GM19240 (cell line): ENCODE results near the gene STAT4.

Experiments used
- DNase-seq: peaks from one replicate; pipeline ENCODE4 v3.0.0; 2011; ENCODE audit warnings: low spot score; ENCODE audit not compliant: insufficient read length

Gene STAT4

GRCh38 chr2:191086706-191087105, 64.1 kb downstream of the STAT4 start:
- no peak for DNase-seq

GRCh38 chr2:191083540-191083939, 67.3 kb downstream of the STAT4 start:
- no peak for DNase-seq

GRCh38 chr2:191082321-191082720, 68.5 kb downstream of the STAT4 start:
- no peak for DNase-seq

DNA sequence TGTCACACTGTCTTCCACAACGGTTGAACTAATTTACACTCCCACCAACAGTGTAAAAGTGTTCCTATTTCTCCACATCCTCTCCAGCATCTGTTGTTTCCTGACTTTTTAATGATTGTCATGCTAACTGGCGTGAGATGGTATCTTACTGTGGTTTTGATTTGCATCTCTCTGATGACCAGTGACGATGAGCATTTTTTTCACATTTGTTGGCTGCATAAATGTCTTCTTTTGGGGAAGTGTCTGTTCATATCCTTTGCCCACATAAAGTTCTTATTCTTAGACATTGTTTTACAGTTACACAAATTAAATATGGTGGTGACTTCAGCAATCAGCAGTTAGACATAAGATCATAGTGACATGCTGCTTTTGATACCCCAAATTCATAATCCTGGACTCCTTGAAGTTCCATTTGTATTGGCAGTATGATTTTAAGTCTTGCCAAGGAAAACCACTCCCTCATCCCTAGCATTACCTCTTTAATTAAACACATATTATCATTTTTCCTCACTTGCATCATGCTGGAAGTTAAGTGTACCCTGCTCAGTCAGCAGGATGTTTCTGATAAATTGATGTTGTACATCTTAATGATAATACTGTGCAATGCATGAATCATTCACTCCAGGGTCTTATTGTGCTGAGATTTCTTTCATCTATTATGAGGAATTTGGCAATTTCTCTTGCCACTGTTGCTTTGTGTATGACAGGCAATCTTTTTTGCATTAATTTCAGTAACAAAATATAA, 69.2 kb downstream of the STAT4 start:
- no peak for DNase-seq

DNA sequence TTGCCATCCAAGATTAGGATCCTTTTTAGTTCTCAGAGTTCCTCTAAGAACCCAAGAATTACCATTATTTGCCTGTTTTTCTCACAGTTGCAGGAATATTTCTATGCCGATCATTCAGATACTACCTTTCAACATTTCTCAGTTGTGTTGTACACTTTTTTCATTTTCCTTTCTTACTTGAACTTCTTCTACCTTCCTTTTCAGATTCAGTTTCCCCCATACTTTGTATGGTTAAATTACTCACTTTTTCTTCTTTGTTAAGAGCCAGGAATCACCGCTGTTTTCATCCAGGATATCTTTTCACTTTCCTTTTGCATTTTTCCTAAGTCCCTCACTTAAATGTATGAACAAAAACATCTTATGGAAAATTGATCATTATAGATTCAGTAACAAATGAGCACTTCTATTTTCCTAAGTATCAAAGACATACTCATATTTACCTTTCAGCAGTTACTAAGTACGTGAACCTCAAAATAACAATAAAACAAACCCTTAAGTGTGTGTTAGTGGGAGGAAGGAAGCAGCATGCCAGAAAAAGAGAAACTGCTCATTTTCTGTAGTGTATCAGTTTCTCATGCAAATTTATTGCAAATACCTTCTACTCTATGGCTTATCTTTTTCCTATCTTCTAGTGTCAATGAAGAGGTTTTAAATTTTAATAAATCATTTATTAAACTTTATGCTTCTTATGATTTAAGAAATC, 72.5 kb downstream of the STAT4 start:
- DNase-seq: no peak

DNA sequence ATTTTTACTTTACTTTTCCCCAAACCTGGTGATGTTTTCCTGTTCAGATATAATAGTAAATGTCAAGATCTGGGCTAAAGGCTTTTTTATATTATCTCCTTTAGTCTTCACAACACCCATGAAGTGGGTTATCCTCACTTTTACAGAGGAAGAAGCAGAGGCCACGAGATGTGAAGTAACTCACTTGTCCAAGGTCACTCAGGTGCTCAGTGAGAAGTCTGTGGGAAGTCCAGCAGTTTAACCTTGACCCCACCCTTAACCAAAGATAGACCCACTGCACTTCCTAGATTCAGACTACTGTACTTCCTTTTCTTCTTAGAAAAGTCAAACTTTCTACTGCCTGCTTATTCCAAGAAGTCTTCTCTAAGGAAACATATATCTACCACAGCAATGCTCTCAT, 80.5 kb downstream of the STAT4 start:
- DNase-seq: no peak

DNA sequence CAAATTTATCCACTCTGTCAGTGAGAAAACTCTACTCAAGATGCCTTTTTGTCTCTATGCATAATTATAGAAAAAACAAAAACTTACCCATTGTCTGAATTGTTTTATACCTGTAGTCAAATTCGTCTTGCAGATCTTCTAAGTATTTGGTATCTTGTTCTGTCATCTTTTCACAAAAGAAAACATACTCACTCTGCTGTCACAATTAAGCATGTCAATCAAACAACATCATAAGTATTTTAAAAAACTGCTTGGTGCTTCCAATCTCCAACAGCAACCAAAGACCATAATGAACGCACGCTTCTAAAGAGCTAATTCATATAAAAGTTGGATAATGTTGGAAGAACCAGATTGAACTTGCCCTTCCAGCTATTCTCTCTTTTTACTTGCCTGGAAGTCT, 81.2 kb downstream of the STAT4 start:
- no peak for DNase-seq

- no peak for DNase-seq
These were observed 83.9 kb downstream of the STAT4 start for GRCh38 chr2:191066919-191067233.

GRCh38 chr2:191066197-191066918, 84.4 kb downstream of the STAT4 start:
- DNase-seq: no peak

- no peak for DNase-seq
These were observed 85.0 kb downstream of the STAT4 start for GRCh38 chr2:191065785-191066184.

DNA sequence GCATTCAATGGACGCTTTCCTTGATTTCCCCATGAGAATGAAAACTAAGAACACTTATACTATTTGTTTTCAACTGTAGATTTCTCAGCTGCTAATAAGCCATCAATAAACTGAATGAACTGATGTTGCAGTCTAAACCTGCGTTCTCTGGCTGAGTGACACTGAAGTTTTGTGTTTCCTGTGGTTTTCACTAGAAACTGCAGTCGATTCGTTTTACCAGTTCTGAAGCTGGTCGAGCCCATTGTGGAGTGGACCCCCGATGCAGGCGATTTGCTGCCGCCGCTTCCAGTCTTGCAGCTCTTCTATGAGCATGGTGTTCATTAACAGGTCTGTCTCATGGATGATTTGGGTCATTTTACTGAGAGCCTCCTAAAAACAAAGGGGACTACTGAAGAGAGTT, 86.2 kb downstream of the STAT4 start:
- no peak for DNase-seq

DNA sequence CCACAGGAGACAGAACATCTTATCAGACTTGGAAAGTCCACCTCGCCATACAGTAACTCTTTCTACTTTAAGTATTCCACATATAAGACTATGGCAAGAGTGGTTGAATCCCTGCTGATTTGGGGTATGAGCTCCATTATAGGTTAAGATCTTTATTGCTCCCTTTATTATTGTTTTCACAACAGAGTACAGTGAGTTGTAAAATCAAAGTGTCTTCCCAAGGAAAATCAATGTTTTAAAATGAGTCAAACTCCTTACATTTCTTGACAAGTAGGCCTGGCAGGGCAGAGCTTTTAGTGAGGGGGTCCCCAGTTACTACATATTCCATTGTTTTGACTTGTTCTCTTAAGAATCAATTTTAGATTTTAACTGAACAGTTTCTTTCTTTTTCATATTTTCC, 87.2 kb downstream of the STAT4 start:
- no peak for DNase-seq

DNA sequence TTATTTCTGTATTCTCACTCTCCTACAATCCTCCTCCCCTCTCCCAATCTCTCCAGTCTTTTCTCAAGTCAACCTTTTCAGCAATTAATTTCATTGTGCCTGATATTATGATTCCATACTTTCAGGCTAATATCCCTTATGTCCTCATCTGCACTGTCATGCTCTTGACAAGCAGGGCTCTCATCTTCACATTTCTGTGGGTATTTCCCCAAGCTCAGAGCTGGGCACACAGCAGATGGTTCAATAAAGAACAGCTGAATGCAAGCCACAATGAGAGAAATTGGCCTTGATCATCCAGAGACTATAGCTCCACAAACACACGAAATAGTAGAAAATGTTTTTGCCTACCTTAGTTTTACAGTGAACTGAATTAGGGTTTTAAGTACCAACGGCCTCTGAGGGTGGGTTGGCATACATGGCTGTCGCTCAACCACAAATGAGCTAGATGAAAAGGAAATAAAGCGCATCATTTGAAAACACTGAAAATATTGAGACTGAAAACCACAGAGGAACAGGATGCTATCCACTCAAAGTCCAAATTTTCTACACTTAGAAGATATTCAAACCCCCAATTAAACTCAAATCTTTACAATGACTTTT, 89.3 kb downstream of the STAT4 start:
- no peak for DNase-seq

- no peak for DNase-seq
These were observed 91.5 kb downstream of the STAT4 start for GRCh38 chr2:191059308-191059707.

DNA sequence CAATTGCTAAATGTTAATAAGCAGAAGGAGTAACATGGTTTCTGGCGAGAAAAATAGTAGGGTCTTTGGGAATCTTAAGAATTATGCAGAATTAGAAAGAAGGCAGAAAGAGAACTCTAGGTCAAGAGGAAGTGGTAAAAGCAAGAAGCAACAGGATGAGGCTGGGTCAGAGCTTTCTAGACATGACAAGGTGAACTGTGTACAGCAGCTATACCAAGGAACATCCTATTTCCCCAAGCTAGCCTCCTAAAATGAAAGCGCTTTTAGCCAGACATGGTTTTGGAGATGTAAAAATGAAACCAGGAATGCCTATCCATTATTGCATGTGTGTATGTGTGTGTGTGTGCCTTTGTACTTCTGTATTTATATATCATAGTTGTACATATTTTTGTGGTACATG, 94.6 kb downstream of the STAT4 start:
- DNase-seq: no peak

DNA sequence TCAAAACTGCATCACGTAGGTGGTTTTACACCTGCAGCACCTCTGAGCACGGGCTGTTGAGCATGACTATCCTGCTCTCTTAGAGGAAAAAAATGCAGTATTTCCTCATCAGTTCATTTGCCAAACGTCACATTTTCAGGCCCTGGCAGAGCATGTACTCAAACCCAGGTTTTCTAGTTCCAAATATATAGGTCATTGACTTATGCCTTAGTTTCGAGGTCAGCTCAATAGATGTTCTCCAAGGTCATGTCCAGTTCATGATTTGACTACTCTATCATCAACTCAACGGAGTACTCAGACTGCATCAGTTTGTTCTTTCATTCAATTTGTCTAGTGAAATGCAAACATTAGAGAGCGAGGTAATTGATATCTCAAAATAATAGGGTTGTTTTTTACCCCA, 97.5 kb downstream of the STAT4 start:
- no peak for DNase-seq

DNA sequence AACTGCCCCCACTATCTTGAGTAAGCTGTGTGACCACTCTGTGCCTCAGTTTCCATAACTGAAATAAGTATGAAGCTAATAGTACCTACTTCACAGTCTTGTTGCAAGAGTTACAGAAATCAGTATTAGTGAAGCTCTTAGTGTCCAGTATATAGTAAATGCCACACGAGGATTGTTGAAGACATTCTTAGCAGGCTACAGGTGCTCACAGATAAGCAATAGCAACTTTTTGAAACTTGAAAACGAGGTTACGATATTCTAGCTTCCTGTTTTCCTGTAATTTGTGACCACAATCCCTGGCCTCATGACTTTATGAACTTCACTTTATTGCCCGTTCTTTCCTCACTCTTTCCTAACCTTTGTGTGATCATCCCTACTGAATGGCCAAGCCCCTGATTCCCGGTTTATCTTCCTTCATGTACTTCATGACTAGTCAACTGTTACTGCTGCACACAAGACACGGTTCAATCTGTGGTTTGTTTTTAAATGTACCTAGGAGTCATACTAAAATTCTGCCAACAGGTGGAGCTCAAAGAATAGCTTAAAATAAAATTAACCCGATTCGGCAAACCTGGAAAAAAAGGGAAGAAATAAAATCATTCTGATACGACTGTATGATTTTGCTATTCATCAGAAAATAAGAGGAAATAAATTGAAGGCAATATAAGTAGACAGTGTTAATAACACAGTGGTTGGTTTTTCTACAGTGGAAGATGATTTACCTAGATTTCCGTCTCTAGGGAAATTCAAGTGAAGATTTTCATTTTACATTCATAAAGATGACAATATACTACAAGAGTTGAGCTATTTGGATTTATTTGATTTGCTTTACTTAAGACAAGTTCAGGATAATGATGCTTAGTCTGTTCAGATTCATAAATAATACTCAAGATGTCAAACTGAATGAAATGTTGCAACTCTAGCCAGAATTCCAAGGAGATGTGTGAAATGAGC, 98.7 kb downstream of the STAT4 start:
- no peak for DNase-seq

DNA sequence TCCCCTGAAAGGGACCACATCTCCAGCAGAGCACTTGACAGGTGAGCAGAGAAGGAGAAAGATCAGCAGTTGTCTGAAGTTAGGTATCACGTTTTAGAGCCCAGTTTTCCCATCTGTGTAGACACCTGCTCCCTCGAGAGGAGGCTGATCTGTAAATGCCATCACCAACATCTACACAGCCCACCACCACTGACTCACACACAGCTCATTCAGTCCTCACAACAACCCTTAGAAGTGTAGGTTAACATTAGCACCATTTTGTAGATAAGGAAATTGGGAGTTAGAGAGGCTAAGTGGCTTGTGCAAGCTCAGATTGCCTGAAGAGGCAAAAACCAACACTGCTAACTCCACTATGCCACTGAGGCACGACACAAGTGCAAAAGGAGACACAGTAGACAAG, 99.6 kb downstream of the STAT4 start:
- DNase-seq: no peak

GRCh38 chr2:191050640-191050987, 100.2 kb downstream of the STAT4 start:
- no peak for DNase-seq

- no peak for DNase-seq
These were observed 100.8 kb downstream of the STAT4 start for GRCh38 chr2:191049728-191050639.
